ENCODE measurements around the gene PDE2A. TPM values are rescaled to one million over a fixed set of nuclear protein-coding genes. Genes with fewer than 3 reads are reported as not detected.
A peak's percentile ranks its signal among the peaks of the same experiment; 100 is the strongest.

The PDE2A gene
- polyA plus RNA-seq, 1 experiment: 0.64 TPM

DNA sequence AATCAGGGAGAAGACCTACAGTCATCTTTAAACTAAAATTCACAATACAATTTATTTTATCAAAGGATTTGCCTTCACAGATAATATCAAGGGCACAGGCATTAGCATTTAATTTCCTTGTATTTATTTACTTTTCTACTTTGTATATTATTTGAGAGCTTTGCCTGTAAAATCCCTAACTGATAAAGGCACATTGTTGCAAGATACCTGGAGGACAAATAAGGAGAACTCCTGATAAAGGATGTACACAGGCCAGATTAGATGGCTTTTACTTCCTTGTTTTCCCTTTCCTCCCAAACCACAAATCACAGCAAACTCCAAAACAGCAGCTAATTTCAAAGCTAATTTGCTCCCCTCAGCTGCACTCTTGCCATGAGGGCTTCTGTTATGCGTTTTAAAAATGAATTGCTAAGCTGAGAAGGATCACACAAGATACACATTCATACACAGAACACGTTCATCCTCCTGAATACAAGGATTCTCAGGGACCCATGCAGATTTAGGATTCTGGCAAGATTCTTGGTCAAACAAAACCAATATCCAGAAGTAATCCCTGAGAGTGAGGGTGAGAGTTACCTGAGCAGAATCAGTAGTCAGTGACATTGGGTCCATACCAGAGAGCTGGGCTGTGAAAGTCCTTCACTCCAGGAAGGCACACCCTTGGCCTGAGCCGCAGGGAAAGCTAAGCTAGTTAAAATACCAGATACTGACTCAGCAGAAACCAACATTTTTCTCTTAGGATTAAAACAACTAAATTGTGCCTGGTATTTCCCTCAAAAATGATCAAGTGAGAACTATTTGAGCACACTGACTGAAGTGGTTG is 139.6 kb downstream of the PDE2A start:
- peaks cover 2% of the 10 kb centered on the region for H3K27me3 ChIP-seq (ENCODE audit: control insufficient read depth, insufficient read depth, low read length)
- no peaks in the 10 kb centered on the region for H3K36me3 ChIP-seq (ENCODE audit: control insufficient read depth, insufficient read depth, low read length)
- H3K4me3 ChIP-seq (ENCODE audit: low read depth, low read length): no peak overlapping the region
- ChIA-PET POLR2A (no interaction called here), CTCF (interaction anchor here (0.7 to 1.3 kb wide), 4 partner anchors 9 to 15 kb away, joined by 3 to 5 read pairs (median 4); no protein-coding TSS in a partner anchor)
- TF ChIP-seq, protein P1, sequence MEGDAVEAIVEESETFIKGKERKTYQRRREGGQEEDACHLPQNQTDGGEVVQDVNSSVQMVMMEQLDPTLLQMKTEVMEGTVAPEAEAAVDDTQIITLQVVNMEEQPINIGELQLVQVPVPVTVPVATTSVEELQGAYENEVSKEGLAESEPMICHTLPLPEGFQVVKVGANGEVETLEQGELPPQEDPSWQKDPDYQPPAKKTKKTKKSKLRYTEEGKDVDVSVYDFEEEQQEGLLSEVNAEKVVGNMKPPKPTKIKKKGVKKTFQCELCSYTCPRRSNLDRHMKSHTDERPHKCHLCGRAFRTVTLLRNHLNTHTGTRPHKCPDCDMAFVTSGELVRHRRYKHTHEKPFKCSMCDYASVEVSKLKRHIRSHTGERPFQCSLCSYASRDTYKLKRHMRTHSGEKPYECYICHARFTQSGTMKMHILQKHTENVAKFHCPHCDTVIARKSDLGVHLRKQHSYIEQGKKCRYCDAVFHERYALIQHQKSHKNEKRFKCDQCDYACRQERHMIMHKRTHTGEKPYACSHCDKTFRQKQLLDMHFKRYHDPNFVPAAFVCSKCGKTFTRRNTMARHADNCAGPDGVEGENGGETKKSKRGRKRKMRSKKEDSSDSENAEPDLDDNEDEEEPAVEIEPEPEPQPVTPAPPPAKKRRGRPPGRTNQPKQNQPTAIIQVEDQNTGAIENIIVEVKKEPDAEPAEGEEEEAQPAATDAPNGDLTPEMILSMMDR (IDR thresholded peaks at IDR 0.05; ENCODE audit: insufficient read depth, low read depth, low read length): no peak
- no peak for DNase-seq (ENCODE audit: low read depth)

DNA sequence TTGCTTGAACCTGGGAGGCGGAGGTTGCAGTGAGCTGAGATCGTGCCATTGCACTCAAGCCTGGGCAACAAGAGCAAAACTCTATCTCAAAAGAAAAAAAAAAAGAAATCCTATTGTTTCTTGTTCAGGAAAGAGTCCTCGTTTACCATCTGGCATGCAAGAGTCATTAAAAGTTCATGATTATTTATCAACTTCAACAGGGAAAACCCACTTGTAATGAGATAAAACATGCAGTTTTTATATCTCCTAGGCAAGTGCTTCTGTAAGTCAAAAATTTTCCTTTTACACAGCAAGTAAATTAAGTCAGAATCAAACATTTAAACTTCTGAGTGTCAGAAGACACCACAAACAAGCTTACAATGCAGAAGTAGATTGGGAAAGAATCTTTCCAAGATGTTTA is 145.2 kb downstream of the PDE2A start:
- POLR2A ChIA-PET: no interaction called here
- H3K27me3 ChIP-seq (ENCODE audit: control insufficient read depth, insufficient read depth, low read length): no peaks in the 10 kb centered on the region; the same call in 1 of the 2 replicates
- CTCF ChIA-PET: no interaction called here
- no peak overlapping the region for H3K4me3 ChIP-seq (ENCODE audit: low read depth, low read length)
- DNase-seq (ENCODE audit: low read depth): no peak
- TF ChIP-seq, protein P1 (IDR thresholded peaks at IDR 0.05; ENCODE audit: insufficient read depth, low read depth, low read length): no peak
- no peaks in the 10 kb centered on the region for H3K36me3 ChIP-seq (ENCODE audit: control insufficient read depth, insufficient read depth, low read length)

DNA sequence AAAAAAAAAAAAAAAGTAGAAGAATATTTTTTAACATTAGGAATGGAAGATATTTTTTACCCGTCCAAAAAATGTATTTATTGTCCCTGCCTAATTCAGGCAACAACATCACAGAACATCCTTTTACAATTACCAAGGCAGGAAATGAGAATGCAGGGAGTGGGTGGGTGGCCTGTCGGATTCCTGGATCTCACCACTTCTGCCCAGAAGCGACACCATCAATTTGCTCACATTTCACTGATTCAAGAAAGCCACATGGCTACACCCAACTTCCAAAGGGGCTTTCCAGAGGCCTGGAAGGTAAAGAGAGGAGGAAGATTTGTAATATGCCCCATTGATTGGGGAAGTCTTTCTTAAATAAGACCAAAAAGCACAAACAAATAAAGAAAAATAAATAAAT is 146.1 kb downstream of the PDE2A start:
- CTCF ChIA-PET: no interaction called here
- no peak for DNase-seq (ENCODE audit: low read depth)
- POLR2A ChIA-PET: no interaction called here

More for the DNA sequence above, 146.1 kb downstream of the PDE2A start:
- H3K36me3 ChIP-seq (ENCODE audit: control insufficient read depth, insufficient read depth, low read length): no peaks in the 10 kb centered on the region
- peaks cover 2% of the 10 kb centered on the region for H3K27me3 ChIP-seq (ENCODE audit: control insufficient read depth, insufficient read depth, low read length)
- no peak overlapping the region for H3K4me3 ChIP-seq (ENCODE audit: low read depth, low read length)
- TF ChIP-seq, protein P1 (IDR thresholded peaks at IDR 0.05; ENCODE audit: insufficient read depth, low read depth, low read length): no peak

Small RNA genes lying within 50 kb of the gene (small RNA-seq; reads per million reads assigned to genes)
- 12.0 reads per million, percentile 78 among the genes with 10 or more reads in this experiment for gene MIR139 (ENCODE audit: insufficient read length, low read depth, low replicate concordance)
- not detected for gene RNU7-105P (ENCODE audit: insufficient read length, low read depth, low replicate concordance)

Other genes with a start within 250 kb of the PDE2A start
- gene CLPB, start 239.9 kb downstream of the PDE2A start, polyA plus RNA-seq (2011; rRNA removed): 14.2 and 14.9 TPM in 2 replicates
- gene ARAP1, start 78.0 kb upstream of the PDE2A start, polyA plus RNA-seq (2011; rRNA removed): 47.7 and 74.5 TPM in 2 replicates
- gene STARD10, start 119.6 kb upstream of the PDE2A start, polyA plus RNA-seq (2011; rRNA removed): 25.4 and 37.1 TPM in 2 replicates
- 8.3 and 10.1 TPM in 2 replicates for gene ATG16L2, start 140.0 kb upstream of the PDE2A start, polyA plus RNA-seq (2011; rRNA removed)

Data from BJ (cell line).